ENCODE data around the gene SLC8A2. TPM values are rescaled to one million over a fixed set of nuclear protein-coding genes. Genes with fewer than 3 reads are reported as not detected.
A peak's percentile ranks its signal among the peaks of the same experiment; 100 is the strongest.

SLC8A2 gene, protein sequence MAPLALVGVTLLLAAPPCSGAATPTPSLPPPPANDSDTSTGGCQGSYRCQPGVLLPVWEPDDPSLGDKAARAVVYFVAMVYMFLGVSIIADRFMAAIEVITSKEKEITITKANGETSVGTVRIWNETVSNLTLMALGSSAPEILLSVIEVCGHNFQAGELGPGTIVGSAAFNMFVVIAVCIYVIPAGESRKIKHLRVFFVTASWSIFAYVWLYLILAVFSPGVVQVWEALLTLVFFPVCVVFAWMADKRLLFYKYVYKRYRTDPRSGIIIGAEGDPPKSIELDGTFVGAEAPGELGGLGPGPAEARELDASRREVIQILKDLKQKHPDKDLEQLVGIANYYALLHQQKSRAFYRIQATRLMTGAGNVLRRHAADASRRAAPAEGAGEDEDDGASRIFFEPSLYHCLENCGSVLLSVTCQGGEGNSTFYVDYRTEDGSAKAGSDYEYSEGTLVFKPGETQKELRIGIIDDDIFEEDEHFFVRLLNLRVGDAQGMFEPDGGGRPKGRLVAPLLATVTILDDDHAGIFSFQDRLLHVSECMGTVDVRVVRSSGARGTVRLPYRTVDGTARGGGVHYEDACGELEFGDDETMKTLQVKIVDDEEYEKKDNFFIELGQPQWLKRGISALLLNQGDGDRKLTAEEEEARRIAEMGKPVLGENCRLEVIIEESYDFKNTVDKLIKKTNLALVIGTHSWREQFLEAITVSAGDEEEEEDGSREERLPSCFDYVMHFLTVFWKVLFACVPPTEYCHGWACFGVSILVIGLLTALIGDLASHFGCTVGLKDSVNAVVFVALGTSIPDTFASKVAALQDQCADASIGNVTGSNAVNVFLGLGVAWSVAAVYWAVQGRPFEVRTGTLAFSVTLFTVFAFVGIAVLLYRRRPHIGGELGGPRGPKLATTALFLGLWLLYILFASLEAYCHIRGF
- total RNA-seq: under 1 TPM; 0.18 to 0.43 TPM

DNA sequence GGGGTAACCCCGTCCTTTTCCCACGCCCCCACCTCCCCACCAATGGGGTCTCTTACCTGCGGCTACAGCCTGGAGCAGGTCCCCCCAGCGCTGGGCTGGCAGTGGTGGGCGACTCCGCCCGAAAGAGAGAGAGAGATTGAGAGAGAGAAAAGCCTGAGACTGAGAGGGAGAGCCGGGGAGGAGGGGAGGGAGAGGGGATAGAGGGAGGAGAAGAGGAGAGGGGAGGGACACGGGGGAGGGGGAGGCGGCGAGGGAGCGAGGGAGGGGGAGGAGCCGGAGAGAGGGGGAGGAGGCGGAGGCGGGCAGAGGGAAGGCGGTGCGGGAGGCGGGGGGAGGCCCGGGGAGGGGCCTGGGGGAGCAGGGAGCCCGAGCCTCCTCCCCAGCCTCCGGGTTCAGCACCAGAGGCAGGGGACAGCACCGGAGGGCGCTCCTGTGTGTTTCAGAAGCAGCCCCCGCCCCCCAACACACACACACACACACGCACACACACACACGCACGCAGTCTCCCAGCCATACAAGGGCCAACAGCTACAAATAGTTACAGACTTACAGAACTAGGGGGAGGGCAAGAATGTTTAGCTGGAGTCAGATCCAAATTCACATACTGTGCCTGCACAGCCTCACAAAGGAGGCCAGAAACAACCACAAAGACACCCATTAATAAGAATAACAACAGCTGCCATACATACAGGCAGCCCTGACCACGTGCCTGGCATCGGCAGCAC is at the start of gene SLC8A2:
Gene SLC8A2 (minus strand): TSS at position 161 of the 725 bp plus-strand sequence. CDS start 5,490 bp downstream, outside the sequence.
- ATAC-seq: peak; percentile 90
- Mint-ChIP-seq H3K4me3 (no peak within 1 kb of the TSS), H3K4me1 (ENCODE audit: low read depth) (peaks cover 11% of the 10 kb centered on the region), H3K9me3 (no peaks in the 10 kb centered on the region), H3K27ac (no peak within 1 kb of the TSS), H3K27me3 (peaks cover 33% of the 10 kb centered on the region), H3K36me3 (ENCODE audit: low read depth) (peaks cover 1% of the 10 kb centered on the region)
- CTCF ChIA-PET: interaction anchor here (0.6 to 0.9 kb wide), 2 partner anchors 12 to 342 kb away, joined by 3 to 4 read pairs; partner anchors contain the start of gene KPTN
- intact Hi-C loops (cut with micrococcal nuclease): no loop called here
- TF ChIP-seq, protein P1, sequence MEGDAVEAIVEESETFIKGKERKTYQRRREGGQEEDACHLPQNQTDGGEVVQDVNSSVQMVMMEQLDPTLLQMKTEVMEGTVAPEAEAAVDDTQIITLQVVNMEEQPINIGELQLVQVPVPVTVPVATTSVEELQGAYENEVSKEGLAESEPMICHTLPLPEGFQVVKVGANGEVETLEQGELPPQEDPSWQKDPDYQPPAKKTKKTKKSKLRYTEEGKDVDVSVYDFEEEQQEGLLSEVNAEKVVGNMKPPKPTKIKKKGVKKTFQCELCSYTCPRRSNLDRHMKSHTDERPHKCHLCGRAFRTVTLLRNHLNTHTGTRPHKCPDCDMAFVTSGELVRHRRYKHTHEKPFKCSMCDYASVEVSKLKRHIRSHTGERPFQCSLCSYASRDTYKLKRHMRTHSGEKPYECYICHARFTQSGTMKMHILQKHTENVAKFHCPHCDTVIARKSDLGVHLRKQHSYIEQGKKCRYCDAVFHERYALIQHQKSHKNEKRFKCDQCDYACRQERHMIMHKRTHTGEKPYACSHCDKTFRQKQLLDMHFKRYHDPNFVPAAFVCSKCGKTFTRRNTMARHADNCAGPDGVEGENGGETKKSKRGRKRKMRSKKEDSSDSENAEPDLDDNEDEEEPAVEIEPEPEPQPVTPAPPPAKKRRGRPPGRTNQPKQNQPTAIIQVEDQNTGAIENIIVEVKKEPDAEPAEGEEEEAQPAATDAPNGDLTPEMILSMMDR (IDR thresholded peaks at IDR 0.05): no peak
- POLR2A ChIA-PET: interaction anchor here (1.2 to 1.6 kb wide), 2 partner anchors 13 to 46 kb away, joined by 3 read pairs; no protein-coding TSS in a partner anchor
- peak; percentile 76 for DNase-seq

DNA sequence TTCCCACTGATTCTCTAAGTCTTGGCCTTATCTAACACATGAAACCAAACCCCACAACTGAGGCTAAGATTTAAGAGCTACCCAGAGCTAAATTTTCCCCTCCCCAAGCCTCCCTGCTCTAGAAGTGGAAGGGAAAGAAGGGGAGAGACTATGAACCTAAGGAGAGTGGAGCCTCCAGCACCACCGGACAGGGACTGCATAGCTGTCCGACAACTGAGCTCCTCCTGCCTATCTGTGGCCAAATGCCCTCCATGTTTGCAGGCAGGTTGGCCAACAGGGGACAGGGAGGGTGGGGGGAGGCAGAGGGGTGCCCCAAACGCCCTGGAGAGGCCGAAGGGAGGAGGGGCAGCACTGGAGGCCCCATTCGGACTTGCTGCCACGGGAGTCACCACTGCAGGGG is 49.1 kb upstream of the SLC8A2 start:
- H3K27me3 Mint-ChIP-seq: peaks cover 7% of the 10 kb centered on the region
- H3K4me1 Mint-ChIP-seq (ENCODE audit: low read depth): peaks cover 44% of the 10 kb centered on the region
- TF ChIP-seq, protein P1 (IDR thresholded peaks at IDR 0.05): no peak
- no peaks in the 10 kb centered on the region for H3K36me3 Mint-ChIP-seq (ENCODE audit: low read depth)
- intact Hi-C loops (cut with micrococcal nuclease): no loop called here
- DNase-seq: no peak
- ATAC-seq: no peak
- H3K27ac Mint-ChIP-seq: no peak overlapping the region
- ChIA-PET POLR2A (interaction anchor here (3.6 kb wide), 1 partner anchor 80 kb away, joined by 11 read pairs; no protein-coding TSS in a partner anchor), CTCF (interaction anchor here (1.0 to 1.4 kb wide), 2 partner anchors 13 to 84 kb away, joined by 3 read pairs; no protein-coding TSS in a partner anchor)
- no peaks in the 10 kb centered on the region for H3K9me3 Mint-ChIP-seq
- no peak overlapping the region for H3K4me3 Mint-ChIP-seq

DNA sequence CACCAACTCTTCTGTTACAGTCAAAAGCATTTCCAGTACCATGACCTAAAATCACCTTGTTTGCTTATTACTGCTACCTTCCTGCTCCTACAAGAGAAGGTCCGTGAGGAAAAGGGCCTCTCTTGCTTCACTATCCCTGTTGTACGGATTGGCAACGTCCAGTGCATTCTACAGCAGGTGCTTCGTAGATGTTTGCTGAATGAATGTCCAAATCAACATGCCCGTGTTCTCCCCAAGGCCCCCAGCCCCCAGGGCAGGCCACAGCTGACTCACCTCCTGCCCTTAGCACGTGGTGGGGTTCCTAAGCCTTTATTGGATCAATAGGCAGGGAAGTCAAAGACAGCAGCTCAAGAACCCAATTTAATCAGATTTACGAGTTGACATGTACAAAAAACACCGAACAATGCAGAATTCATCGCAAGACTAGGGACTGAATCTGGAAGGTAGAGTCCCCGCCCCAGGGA is 48.7 kb upstream of the SLC8A2 start:
- Mint-ChIP-seq H3K9me3 (no peaks in the 10 kb centered on the region), H3K4me1 (ENCODE audit: low read depth) (peaks cover 49% of the 10 kb centered on the region), H3K27ac (no peak overlapping the region), H3K36me3 (ENCODE audit: low read depth) (no peaks in the 10 kb centered on the region), H3K27me3 (peaks cover 7% of the 10 kb centered on the region), H3K4me3 (no peak overlapping the region)
- ChIA-PET POLR2A (interaction anchor here (3.6 kb wide), 1 partner anchor 81 kb away, joined by 11 read pairs; no protein-coding TSS in a partner anchor), CTCF (interaction anchor here (1.0 to 1.4 kb wide), 3 partner anchors 13 to 236 kb away, joined by 3 to 4 read pairs (median 3); no protein-coding TSS in a partner anchor)
- no peak for ATAC-seq
- intact Hi-C loops (cut with micrococcal nuclease): no loop called here
- TF ChIP-seq, protein P1 (IDR thresholded peaks at IDR 0.05): no peak
- DNase-seq: no peak

DNA sequence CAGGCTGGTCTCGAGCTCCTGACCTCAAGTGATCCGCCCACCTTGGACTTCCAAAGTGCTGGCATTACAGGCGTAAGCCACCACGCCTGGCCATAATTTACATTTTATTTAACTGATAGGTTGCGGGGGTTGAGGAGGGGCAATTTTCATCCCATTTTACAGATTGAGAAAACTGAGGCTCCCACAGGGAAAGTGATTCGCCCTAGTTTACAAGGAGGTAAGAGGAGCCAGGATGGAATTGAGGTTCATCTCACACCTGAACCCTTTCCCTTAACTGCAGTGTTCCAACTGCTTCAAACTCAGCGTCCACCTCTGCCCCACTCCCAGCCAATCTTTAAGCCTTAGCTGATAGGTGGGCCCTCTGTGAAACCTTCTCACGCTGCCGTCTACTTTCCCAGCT is 47.2 kb upstream of the SLC8A2 start:
- intact Hi-C loops (cut with micrococcal nuclease): loop anchor here (5.0 to 10.0 kb wide), 2 partner anchors 83 to 84 kb away; no protein-coding TSS in a partner anchor
- Mint-ChIP-seq H3K36me3 (ENCODE audit: low read depth) (peaks cover 3% of the 10 kb centered on the region), H3K27ac (peak overlapping the region; percentile 42), H3K4me1 (ENCODE audit: low read depth) (peaks cover 57% of the 10 kb centered on the region), H3K4me3 (no peak overlapping the region), H3K27me3 (peaks cover 7% of the 10 kb centered on the region), H3K9me3 (no peaks in the 10 kb centered on the region)
- TF ChIP-seq, protein P1 (IDR thresholded peaks at IDR 0.05): no peak
- CTCF ChIA-PET: interaction anchor here (1.1 to 1.4 kb wide), 5 partner anchors 15 to 181 kb away, joined by 3 to 6 read pairs (median 4); partner anchors contain the start of gene KPTN
- no peak for ATAC-seq
- no peak for DNase-seq
- POLR2A ChIA-PET: interaction anchor here (0.6 to 3.6 kb wide), 3 partner anchors 8 to 82 kb away, joined by 3 to 11 read pairs (median 5); no protein-coding TSS in a partner anchor

All from activated CD8-positive, alpha-beta T cell treated with anti-CD3 and anti-CD28 coated beads for 36 hours (primary cell).